AML-193 (cell line): Measurements from ENCODE around the gene MMP17.

ENCODE experiments used
- DNase-seq, 2 experiments: peaks; one replicate each; lab custom pipeline; 2025; lab: John Stamatoyannopoulos, UW

The MMP17 gene

DNA sequence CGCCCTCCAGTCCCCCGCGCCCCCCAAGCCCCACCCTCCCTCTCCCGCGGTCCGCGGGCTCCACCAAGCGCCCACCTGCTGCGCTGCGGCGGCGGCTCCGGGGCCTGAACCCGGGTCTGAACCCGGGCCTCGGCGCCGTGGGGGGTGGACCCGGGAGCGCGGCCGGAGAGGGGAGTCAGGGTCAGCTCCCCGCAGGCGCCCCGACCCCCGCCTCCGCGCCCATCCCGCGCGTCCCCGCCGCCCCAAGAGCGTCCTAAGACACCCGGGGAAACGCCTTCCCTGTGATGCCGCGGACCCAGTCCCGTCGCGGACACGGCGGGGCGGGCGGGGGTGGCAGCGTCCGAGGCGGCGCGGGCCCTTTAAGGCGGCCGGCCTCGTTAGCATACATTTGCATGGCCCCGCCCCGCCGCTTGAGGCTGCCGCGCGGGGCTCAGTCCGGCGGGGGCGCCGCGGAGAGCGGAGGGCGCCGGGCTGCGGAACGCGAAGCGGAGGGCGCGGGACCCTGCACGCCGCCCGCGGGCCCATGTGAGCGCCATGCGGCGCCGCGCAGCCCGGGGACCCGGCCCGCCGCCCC lies at the start of gene MMP17:
MMP17 (plus strand) TSS at position 433 of the 574 bp plus-strand sequence; CDS start at position 535, 102 bp downstream.
- no peak for DNase-seq

DNA sequence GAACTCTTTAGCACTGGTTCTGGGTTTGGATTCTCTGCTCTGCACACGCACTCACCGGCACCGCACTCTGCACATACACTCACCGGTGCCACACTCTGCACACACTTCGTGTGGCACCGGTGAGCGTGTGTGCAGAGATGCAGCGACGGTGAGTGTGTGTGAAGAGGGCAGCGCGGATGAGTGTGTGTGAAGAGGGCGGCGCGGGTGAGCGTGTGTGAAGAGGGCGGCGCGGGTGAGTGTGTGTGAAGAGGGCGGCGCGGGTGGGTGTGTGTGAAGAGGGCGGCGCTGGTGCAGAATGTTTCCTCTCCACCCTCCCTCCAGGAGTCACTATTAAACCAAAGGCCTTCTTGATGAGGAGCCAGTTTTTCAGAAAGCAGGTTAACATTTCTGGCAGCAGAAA lies 49.2 kb upstream of the MMP17 start:
- no peak for DNase-seq

DNA sequence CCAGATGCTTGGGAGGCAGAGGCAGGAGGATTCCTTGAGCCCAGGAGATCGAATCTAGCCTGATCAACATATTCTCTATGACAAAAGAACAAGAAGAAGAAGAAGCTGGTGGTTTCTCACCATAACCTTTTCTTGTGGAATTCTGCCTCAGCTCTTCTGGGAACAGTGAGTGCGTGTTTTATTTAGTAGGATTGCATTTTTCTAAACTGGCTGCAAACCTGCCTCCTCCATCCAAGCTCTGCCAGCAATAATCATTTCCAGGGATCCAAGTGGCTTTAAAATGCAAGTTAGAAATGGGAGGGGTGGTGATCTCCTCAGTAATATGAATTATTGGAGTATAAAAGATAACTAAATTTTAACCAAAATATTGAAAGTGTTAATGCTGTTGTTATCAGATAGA lies 46.1 kb upstream of the MMP17 start:
- no peak for DNase-seq

DNA sequence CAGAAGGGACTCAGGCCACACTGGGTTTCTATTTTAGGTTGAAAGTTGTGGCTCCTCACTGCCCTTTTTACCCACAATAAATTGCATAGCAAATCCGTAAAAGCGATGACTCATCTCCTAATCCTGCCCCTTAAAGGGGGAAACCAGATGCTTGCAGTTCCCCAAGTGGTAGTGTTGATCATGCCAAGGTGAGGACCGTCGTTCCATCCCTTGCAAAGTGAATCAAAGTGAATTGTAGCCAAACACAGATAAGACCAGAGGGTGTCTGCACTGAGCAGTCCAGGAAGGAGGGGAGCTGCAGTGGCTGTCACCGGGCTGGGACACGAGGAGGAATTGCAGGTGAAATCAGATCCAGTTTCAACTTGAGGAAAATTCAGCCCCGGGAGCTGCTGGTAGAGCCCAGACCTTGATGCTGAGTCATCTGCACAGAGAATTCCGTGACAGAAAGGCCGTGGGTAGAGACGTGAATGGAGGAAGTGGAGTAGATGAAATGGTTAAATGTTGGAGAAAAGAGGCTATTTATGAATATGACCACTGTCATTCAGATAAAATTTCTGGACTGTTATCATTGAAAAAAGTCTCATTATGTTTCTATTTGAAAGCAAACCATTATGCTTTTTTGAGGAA lies 44.2 kb upstream of the MMP17 start:
- no peak for DNase-seq

DNA sequence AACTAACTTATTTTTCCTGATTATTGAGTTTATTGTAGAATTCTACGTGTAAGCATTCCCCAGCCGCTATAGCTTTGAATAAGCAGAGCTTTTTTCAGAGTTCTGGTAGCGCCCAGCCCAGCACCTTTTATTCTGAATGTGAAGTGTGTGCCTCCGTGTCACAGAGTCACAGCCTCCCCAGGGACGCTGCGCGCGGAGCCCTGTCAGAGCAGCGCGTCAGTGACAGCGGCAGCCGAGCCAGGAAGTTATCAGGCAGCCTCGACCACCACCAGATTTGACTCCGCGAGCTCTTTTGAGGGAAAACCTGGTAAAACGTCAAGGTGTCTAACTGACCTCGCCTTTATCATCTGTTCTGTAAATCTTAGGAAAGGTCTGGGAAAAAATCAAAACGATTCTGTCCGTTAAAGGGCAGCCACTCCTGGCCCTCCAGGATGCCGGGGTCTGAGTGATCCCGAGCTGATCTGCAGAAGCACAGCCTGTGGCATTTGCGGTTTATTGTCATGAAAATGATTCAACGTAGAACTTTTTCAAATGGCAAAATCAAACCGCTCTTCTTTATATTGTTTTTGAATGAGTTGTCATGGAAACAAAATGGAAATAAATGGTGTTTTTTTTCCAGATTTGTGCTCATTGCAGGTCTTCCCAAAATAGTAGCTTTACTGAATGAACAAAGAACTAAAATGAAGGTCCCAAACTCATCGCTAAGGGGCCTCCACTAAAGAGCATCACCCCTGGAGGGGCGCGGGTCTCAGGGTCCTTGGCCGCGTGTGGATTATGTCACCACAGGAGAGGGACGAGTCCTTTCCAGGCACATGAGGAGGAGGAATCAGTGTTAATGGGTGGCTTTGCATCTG lies 43.1 kb upstream of the MMP17 start:
- DNase-seq = no peak

DNA sequence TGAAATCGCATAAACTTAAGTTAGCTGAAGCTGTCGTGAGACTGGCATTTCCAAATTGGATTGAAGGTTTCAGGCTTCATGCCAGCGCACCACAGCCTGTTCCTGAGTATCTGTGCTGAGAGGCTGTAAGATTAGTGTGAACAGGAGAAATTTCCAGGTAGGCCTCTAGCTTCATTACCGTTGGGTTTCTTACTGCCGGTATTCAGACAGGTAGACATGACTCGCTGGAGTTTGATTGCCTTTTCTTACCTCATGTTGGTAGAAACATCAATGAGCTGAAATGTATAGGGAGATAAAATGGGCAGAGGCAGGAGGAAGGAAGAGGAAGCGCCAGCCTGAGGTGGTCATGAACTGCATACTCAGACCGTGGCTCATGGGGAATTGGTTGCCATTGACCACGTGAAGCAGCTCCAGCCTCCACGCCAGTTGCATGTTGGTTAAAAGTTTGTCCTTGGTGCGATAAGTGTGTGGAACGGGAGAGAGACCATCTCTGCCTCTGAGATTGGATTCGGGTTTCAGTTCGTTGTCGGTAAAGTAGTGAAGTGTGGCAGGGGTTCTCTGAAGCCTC lies 42.3 kb upstream of the MMP17 start:
- DNase-seq = no peak

DNA sequence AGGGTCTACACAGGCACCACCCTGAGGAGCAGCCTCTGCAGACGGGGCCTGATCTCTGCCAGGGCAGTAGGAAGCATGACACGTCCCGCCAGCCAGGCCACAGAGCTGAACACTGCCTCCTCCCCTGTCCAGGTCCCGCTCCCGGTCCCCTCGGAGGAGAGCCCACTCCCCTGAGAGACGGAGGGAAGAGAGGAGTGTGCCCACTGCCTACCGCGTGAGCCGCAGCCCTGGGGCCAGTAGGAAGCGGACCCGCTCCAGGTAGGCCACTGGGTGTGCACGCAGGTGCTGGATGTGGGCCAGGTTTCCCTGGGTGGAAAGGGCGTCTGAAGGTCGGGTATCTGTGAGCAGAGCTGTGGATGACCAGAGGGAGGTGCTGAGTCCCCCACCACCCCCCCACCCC lies 41.9 kb upstream of the MMP17 start:
- DNase-seq = no peak

DNA sequence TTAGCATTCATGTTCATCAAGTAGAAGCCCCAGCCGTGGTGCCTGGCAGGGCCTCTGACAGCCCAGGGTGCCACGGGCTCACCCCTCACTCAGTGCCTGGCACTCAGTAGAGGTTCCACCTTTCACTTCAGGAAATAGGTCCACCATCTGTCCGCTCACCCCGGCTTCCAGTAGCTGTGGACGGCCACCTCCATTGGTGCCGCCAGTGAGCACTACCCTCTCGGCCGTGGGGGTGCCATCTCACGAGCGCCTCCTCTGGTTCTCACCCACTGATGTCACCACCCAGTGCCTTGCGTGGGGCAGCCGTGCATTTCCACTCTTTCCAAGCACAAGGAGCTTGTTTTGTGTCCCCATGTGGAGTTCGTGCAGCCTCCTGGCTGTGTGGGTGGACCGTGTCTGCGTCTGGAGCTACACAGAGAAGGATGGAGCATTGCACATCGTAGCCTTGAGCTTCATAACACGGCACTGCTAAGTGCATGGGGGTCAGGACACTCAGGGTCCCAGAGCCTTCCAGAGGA lies 41.0 kb upstream of the MMP17 start:
- DNase-seq = no peak

DNA sequence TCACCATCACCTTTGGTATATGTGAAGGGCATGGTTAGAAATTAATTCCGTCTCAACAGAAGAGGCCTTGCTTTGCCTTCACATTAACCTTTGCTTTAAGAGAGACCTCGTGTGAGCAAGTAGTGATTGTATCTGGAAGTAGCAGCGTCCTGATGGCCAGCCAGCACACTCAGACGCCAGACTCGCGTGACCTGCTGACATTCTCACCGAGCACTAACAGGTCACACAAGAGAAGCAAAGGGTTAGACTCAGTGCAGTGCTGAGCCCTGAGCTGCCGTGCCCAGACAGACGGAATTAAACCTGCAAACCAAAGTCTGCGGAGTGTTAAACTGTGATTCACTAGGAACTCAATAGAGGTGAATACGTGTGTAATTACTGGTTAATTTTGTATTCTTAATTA lies 40.1 kb upstream of the MMP17 start:
- DNase-seq = no peak

DNA sequence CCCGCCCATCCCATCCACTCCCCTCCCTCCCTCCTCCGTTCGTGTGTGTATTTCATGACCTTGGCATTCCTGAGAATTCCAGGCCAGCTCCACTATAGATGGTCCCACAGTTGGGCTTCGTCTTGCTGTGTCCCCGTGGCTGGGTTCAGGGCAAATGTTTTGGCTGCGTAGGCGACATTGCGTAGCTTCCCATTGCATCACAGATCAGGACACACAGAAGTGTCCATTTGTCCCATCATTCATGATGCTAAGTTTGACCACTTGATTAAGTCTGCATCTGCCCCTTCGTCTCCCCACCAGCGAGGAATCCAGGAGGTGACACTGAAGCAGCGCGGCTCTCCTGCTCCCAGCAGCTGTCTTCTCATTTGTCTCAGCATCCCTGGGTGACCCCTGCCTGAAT lies 38.6 kb upstream of the MMP17 start:
- DNase-seq = no peak

DNA sequence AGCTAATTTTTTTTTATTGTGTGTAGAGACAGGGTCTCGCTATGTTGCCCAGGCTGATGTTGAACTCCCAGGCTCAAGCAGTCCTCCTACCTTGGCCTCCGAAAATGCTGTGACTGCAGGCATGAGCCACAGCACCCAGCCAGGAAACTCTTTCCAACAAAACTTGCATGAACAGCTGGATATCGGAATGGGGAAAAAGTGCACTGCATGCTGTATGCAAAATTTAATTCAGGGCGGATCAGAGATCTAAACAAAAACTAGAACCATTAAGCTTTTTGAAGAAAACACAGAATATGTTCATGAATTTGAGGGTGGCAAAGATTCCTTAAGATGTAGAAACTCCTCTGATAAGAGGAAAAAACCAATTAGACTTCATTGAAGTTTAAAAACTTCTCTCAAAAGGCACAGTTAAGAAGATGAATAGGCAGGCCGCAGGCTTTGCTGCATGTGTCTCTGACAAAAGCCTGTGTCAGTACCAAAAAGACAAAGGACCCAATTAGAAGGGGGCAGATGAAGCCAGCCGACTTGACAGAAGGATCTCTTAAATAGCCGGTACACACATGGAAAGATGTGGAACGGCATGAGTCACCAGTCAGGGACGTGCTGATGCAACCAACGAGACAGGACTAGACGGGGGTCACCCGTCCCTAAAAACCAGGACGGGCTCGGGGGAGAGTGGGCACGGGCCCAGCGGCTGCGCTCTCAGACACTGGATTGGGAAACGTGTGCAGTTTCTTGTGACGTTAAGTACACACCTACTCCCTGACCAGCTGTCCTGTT lies 34.8 kb upstream of the MMP17 start:
- DNase-seq = no peak

DNA sequence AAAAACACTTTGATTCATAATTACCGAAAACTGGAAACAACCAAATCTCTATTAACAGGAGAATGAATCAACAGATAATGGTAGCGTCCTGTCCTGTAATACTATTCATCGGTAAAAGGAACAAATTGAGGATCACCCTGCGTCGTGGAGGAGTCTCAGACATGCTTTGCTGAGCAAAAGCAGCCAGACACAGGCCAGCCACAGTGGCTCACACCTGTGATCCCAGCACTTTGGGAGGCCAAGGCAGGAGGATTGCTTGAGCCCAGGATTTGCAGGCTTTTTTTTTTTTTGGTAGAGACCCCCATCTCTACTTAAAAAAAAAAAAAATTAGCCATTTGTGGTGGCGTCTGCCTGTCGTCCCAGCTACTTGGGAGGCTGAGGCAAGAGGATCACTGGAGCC lies 34.1 kb upstream of the MMP17 start:
- DNase-seq = no peak

DNA sequence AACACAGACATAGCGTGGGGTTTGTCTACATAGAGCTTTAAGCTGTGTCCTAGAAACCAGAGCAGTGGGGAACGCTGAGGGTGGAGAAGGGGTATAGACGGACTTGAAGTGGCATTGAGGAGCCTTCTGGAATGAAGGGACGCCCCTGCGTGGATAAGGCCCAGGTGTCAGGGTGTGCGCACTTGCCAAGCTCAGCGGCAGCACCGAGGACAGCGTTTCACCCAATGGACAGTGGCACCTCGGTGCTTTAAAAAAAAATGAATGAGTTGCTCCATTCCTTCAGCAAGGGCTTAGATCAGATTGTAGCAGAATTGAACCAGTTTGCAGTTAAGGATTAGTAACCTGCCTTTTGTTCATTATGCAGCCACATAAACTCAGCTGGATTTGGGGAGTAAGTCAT lies 33.6 kb upstream of the MMP17 start:
- no peak for DNase-seq

DNA sequence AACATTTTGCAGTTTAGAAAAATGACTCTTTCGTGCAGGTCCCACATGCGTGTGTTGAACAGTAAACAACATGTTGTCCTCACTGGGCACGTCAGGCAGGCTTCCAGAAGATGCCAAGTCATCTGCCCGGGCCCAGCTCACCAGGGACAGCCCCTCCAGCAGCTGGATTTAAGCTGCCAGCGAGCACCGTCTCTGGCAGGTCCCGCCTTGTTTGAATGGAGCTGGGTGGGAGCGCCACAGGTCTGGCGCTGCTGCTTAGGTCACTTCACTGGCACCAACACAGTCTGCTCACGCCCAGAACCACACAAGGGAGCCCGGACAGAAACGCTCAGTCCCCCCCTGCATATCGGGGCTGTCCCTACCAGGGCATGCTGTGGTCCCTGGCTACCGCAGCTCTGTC lies 33.1 kb upstream of the MMP17 start:
- DNase-seq = no peak

DNA sequence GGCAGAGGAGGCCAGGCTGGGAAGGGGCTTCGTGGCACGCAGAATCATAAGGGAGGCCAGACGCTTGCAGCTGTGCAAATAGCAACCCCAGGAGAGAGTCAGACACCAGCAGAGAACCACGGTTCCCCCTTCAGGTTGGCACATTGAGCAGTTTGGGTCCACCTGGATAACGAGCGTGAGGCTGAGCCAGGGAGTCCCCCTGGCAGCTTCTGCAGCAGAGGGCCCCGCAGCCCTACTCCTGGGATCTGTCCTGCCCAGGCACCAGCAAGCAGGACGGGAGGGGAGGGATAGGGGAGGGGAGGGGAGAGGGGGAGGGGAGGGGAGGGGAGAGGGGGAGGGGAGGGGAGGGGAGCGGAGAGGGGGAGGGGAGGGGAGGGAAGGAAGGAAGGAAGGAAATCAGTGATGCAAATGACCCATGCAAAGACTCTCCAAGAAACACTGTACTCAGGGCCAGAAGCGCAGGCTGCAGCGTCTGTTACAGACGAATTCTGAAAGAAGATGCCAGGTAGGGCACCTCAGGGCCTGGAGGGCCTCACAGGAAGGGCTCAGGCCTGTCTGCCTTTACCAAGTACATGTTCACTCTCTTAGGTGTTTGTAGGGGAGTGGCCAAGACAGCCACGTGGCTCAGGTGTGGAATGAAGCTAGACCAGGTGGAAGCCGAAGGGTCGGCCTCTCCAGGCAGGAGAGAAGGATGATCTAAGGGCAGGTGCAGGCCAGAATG lies 32.3 kb upstream of the MMP17 start:
- DNase-seq = no peak

DNA sequence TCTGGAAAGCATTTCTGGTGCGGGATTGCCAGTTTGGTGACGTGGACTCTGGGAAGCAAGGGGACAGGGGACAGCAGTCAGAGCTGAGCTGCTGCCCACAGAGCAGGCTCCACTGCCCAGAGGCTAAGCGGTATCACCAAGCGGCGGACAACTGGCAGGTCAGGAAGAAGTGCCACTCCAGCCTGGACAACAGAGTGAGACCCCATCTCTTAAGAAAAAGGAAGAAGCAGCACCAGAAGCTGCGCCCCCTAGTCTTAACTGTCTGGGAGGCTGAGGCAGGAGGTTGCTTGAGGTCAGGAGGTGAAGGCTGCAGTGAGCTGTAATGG lies 31.8 kb upstream of the MMP17 start:
- no peak for DNase-seq

DNA sequence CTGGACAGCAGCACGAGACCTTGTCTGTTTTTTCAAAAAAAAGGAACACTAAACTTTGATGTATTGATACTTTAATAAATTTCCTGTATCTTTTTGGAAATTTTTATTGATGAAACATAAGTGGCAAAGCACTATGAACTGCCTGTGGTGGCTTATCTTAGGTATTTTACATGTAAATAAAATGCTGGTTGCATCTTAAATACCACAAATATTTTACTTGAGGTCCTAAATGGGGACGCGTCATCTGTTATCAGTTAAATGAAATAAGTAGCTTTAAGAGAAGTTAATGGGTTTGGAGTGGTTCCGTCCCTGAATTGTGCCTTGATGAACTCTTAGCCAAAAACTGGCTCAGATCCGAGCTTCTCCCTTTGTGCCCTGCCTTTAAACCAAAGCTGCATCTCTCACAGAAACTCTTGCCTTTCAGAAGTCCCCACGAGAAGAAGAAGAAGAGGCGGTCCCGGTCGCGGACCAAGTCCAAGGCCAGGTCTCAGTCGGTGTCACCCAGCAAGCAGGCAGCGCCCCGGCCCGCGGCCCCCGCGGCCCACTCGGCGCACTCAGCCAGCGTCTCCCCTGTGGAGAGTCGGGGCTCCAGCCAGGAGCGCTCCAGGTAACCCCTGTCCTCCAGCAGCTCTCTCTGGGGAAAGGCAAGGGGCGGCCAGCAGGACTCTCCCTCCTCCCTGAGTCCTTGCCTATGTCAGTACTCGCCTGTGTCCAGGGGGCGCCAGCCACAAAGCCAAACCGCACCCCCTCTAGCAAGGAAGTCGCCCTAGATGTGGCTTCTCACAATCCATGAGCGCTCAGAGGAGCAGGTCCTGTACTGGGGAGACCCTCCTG lies 31.2 kb upstream of the MMP17 start:
- DNase-seq = no peak

DNA sequence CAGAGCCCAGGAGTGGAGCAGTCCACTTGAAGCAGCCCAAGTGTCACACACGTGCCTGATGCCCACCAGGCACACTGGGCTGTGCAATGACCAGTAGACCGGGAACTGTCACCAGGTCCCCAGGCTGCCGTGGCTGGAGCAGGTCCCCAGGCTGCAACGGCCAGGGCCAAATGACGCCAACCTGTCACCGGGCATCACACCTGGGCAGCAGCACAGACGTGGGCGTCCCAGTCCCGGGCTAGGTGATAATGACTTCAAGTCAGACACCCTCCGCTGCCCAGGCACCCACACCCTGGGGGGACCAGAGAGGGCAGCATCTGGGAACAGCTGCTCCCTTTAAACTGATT lies 30.6 kb upstream of the MMP17 start:
- DNase-seq = no peak

DNA sequence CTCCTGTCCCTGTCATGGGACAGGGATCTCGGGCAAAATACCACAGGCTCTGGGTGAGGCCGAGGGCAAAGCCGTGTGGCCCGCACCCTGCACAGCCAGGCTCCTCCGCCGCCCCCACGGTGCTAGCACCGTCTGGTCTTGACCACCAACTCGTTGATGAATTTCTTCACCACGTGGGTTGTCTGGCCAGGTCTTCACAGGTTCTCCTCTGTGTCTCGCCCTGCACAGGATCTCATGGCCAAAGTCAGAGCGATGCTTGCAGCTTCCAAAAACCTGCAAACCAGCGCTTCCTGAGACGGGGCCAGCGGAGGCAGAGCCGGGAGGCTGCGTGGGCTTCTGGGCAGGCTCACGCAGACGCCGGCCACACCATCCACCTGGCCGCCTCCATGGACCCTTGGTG lies 29.0 kb upstream of the MMP17 start:
- DNase-seq = no peak

DNA sequence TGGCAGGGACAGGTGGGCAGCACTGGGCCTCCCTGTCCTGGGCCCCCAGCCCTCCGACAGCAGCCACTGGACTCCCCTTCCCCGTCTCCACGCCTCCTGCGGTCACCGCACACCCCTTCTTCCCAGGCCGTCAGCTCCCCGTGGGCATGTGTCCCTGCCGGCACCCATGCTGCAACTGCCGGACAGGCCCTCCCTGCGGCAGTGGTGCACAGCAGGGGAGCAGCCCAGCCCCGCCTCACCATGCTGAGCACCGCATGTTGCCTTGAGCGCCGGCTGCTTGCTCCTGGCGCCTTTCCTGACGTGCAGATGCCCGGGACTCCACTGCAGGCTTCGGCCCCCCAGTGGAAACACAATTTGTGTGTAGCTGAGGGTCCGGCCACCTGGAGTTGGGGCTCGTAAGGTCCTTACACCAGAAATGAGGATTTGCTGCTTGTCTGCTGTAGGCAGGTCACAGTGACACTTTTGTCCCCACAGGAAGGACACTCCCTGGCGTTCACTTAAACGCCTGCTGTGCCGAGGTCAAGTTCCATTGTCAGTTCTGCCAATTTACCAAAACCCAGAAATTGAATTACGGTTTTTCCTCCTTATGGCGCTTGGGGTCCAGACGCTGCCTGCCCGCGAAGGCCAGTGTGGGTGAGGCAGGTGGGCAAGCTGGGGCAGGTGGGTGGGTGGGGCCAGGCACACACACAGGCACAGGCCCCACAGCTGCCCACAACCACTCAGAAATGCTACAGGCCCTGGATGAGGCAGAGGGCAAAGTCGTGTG lies 28.2 kb upstream of the MMP17 start:
- no peak for DNase-seq
